Heart left ventricle (tissue), 16 donors: ENCODE measurements around the gene PDZD8. TPM values are rescaled to one million over a fixed set of nuclear protein-coding genes. Genes with fewer than 3 reads are reported as not detected.

ENCODE experiments used
- ATAC-seq, 4 donors: fragments of 200-7000 bp; cut with Tn5 transposase; one replicate each; pipeline ENCODE4 v1.9.1; 2020 to 2022; ENCODE audit warnings: moderate library complexity in 4 of 4, mild to moderate bottlenecking in 3 of 4, moderate number of reproducible peaks in 1 of 4
- DNase-seq, 5 donors: peaks; one replicate each; pipeline ENCODE4 v3.0.0-alpha.2; 2020
- H3K27ac ChIP-seq, 12 donors: fragments of 200-600 bp; sonication (generic) in 4 of 12; one replicate each; pipeline versions ENCODE4 v1.5.0 to v1.8.0; 2016 to 2022; ENCODE audit warnings: mild to moderate bottlenecking in 2 of 12
- H3K27me3 ChIP-seq, 9 donors: fragments of 200-600 bp; sonication (generic) in 2 of 9; one replicate each; pipeline versions ENCODE4 v1.5.1 to v1.8.0; 2016 to 2022; ENCODE audit warnings: mild to moderate bottlenecking in 3 of 9
- H3K36me3 ChIP-seq, 9 donors: fragments of 200-600 bp; sonication (generic) in 2 of 9; one replicate each; pipeline versions ENCODE4 v1.5.0 to v1.8.0; 2018 to 2022; ENCODE audit warnings: mild to moderate bottlenecking in 2 of 9
- H3K4me1 ChIP-seq, 12 donors: fragments of 200-600 bp; sonication (generic) in 4 of 12; one replicate each; pipeline versions ENCODE4 v1.5.0 to v1.8.0; 2016 to 2022; ENCODE audit warnings: mild to moderate bottlenecking in 3 of 12
- H3K4me3 ChIP-seq, 12 donors: fragments of 200-600 bp; sonication (generic) in 4 of 12; one replicate each; pipeline versions ENCODE4 v1.5.0 to v1.8.0; 2017 to 2022; ENCODE audit warnings: mild to moderate bottlenecking in 9 of 12, moderate library complexity in 4 of 12
- H3K9me3 ChIP-seq, 12 donors: fragments of 200-600 bp; sonication (generic) in 4 of 12; one replicate each; pipeline versions ENCODE4 v1.5.0 to v1.8.0; 2016 to 2022; ENCODE audit warnings: mild to moderate bottlenecking in 1 of 12
- POLR2A ChIP-seq, 2 donors: fragments of 450-650 bp; IDR thresholded peaks; one replicate each; pipeline ENCODE4 v1.6.1; 2017; ENCODE audit warnings: antibody characterized with exemption in 2 of 2, mild to moderate bottlenecking in 2 of 2, moderate library complexity in 2 of 2
- WGBS, 4 donors: extraction: QIAGEN DNeasy Blood & Tissue Kit in 2 of 4; methylation state at CpG; one replicate each; pipeline versions ENCODE4 v1.1.5 to v1.1.7; 2013 to 2018; 5-methylcytosine and 5-hydroxymethylcytosine counted together
- intact Hi-C, 10 donors: fragments of 100-400 bp; cut with DNase I; formaldehyde crosslinking; loops; one replicate each; pipeline versions ENCODE4 v1.11.1 to v1.14.2; 2022
- polyA plus RNA-seq, 2 donors: library from polyadenylated mRNA; stranded (reverse); fragments of 200-250 nt; gene quantifications; one replicate each; pipeline ENCODE4 v1.2.3, GENCODE V29; 2013
- total RNA-seq, 9 donors: library from RNA; depleted of rRNA in 2 of 9; stranded (reverse); fragments of >200 nt in 2 of 9; fragmentation: NEBNext Ultra II Directional in 3 of 9; extraction: Animal tissue kit (Norgen Biotek cat#: 25700) in 3 of 9; gene quantifications; one replicate each; pipeline versions ENCODE4 v1.1.0 to v1.2.4, GENCODE V29; 2016 to 2023
- TF ChIP-seq, protein P1 (sequence below), 12 donors: fragments of 200-600 bp; sonication (generic) in 4 of 12; IDR thresholded peaks; one replicate each; pipeline versions ENCODE4 v1.5.0 to v1.8.0; 2018 to 2022; ENCODE audit warnings: antibody characterized with exemption in 12 of 12, mild to moderate bottlenecking in 5 of 12
- donor health status: ischemic (EF 13 %, LVEDD 7.1; RV severe dilation, severe dysfunction).
- donor health status: healthy with polysubstance abuse.
- donor health status: DM: no; HTN: yes; CAD: no.
- donor health status: DM: no; HTN: no; CAD: no.
- donor health status: ischemic (EF 25% LVEDD 6.9; RV normal size, moderate dysfunction).
- donor health status: ischemic (EF 25% LVEDD 5.7; RV mildly dilated, moderate dysfunction).
- donor health status: healthy.
- donor health status: DM: yes; HTN: yes; CAD: no.
- donor health status: ischemic (EF 35%, LVEDD 5.7; RV mildly dilated, moderate dysfunction).
- donor health status: nonischemic (EF 11% LVEDD 7.7; RV severe dilation, severe dysfunction).
- donor health status: DM: yes; HTN: yes; CAD: no.
- donor health status: PGD.
- donor health status: ischemic (EF 29% LVEDD 5.4; RV normal size, mild dysfunction).
- donor health status: nonischemic (EF 23%, LVEDD 6.1; RV moderate dilation, normal function).

PDZD8 gene
- total and polyA plus RNA-seq, 11 donors = 2.0 to 37.2 (median 24.1) TPM

DNA sequence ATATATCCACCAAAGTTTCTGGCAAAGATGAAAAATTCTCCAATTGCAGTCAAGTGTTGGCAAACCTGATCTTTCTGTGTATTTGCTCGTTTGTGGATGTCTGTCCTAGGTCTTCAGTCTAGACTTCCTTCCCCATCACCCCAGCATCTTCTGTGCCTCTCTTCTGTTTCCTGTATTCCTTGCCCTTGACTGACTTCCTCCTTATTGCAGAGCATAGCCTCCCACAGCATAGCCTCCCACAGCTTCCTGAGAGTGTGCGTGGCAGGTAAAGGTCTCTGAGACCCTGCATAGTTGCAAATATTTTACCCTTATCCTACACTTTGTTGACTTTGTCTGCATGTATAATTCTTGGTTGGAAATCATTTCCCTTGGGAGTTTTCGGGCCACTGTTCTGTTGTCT is 116.0 kb downstream of the PDZD8 start:
- no peaks in the 10 kb centered on the region for H3K4me1 ChIP-seq
- no peaks in the 10 kb centered on the region for H3K9me3 ChIP-seq
- H3K27me3 ChIP-seq = peaks cover 0 to 62% (median 12%) of the 10 kb centered on the region in 9 donors
- DNase-seq (no peak), ATAC-seq (no peak)
- no peak overlapping the region for H3K27ac ChIP-seq
- intact Hi-C loops = no loop called here
- H3K36me3 ChIP-seq = no peaks in the 10 kb centered on the region
- no peak overlapping the region for H3K4me3 ChIP-seq
- no peak for TF ChIP-seq POLR2A (IDR thresholded peaks at IDR 0.05)
- TF ChIP-seq, protein P1, sequence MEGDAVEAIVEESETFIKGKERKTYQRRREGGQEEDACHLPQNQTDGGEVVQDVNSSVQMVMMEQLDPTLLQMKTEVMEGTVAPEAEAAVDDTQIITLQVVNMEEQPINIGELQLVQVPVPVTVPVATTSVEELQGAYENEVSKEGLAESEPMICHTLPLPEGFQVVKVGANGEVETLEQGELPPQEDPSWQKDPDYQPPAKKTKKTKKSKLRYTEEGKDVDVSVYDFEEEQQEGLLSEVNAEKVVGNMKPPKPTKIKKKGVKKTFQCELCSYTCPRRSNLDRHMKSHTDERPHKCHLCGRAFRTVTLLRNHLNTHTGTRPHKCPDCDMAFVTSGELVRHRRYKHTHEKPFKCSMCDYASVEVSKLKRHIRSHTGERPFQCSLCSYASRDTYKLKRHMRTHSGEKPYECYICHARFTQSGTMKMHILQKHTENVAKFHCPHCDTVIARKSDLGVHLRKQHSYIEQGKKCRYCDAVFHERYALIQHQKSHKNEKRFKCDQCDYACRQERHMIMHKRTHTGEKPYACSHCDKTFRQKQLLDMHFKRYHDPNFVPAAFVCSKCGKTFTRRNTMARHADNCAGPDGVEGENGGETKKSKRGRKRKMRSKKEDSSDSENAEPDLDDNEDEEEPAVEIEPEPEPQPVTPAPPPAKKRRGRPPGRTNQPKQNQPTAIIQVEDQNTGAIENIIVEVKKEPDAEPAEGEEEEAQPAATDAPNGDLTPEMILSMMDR (IDR thresholded peaks at IDR 0.05) = no peak
- 50 to 56% (median 54%) methylated on average over 3 of the region's 3 CpGs for WGBS, 4 donors

DNA sequence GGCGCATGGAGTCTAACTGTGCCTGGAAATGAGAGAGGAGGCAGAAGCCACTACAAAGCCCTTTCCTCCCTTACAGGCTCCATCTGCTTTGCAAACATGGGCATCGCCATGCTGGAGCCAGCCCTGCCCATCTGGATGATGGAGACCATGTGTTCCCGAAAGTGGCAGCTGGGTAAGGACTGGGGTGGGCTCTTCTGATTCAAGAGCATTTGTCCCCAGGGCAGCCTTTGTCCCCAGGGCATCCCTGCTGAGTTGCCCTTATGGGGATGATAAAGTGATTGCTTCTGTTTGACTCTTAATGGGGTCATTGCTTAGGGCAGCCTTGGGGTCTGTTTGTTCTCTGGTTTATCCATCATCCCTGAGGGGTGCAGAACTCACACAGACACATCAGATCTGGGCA is 117.5 kb downstream of the PDZD8 start:
- ATAC-seq = no peak
- 56 to 87% (median 81%) methylated on average over 3 of the region's 3 CpGs for WGBS, 4 donors
- no peaks in the 10 kb centered on the region for H3K36me3 ChIP-seq
- H3K9me3 ChIP-seq = no peaks in the 10 kb centered on the region
- no peak for TF ChIP-seq POLR2A (IDR thresholded peaks at IDR 0.05)
- TF ChIP-seq, protein P1 (IDR thresholded peaks at IDR 0.05) = no peak
- H3K27me3 ChIP-seq = peaks cover 0 to 47% (median 12%) of the 10 kb centered on the region in 9 donors
- DNase-seq = no peak
- no peak overlapping the region for H3K27ac ChIP-seq
- intact Hi-C loops = no loop called here
- H3K4me3 ChIP-seq = no peak overlapping the region
- H3K4me1 ChIP-seq = no peaks in the 10 kb centered on the region

DNA sequence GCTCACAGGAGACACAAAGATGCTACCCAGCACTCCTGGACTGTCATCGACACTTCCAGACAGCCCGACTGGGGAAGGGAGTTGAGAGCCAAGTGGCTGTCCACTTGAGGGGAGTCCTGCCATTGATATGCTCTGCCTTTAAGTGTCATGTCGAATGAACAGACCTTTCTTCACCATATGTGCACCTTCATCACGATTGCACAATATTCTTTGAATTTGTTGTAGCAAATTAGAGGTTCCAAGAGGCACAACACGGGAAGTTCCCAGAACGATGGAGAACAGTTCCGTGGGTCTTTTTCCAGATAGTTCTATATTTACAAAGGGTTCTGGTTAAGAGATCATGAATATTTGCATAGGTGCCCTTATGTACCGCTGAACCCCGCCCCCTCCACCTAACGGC is 118.3 kb downstream of the PDZD8 start:
- 69 to 79% (median 72%) methylated on average over 10 of the region's 10 CpGs for WGBS, 4 donors
- intact Hi-C loops = no loop called here
- DNase-seq (no peak), ATAC-seq (no peak)
- H3K36me3 ChIP-seq = no peaks in the 10 kb centered on the region
- no peak overlapping the region for H3K4me3 ChIP-seq
- H3K4me1 ChIP-seq = no peaks in the 10 kb centered on the region
- TF ChIP-seq, protein P1 (IDR thresholded peaks at IDR 0.05) = no peak
- TF ChIP-seq POLR2A (IDR thresholded peaks at IDR 0.05) = no peak
- H3K9me3 ChIP-seq = no peaks in the 10 kb centered on the region
- H3K27ac ChIP-seq = no peak overlapping the region
- peaks cover 0 to 48% (median 10%) of the 10 kb centered on the region in 9 donors for H3K27me3 ChIP-seq

DNA sequence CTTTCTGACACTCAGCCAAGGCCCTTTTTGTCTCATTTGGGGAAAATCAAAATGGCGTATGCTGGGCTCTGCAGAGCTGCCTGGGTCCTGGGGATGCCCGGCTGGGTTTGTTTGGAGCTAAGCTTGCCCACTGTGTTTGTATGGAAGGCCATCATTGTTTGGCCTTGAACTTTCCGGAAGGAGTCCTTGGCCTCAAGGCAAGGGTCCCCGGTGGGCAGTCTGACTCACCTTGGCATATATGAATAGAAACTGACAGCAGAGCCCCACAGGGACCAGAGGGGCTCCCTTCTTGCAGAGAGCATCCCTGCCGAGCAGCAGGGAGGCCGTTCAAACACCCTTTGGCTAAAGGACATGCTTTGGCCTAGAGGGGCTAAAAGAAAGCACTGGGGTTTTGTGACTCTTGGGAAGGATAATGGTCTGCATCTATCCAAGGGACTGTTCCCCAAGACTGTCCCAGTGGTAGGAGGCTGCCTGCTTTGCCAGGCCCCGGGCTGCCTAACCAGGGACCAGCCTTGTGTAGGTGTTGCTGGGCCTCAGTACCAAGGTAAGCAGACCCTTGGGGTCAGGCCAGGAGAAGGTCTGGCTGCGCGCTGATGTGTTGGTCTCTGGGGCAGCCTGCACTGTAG is 119.3 kb downstream of the PDZD8 start:
- Histone ChIP-seq H3K4me3 (no peak overlapping the region), H3K27ac (no peak overlapping the region), H3K27me3 (peaks cover 0 to 46% (median 12%) of the 10 kb centered on the region in 9 donors), H3K9me3 (no peaks in the 10 kb centered on the region), H3K36me3 (no peaks in the 10 kb centered on the region), H3K4me1 (no peaks in the 10 kb centered on the region)
- TF ChIP-seq, protein P1 (IDR thresholded peaks at IDR 0.05) = no peak
- no peak for TF ChIP-seq POLR2A (IDR thresholded peaks at IDR 0.05)
- WGBS, 4 donors = 90 to 96% (median 91%) methylated on average over 8 to 9 of the region's 9 CpGs
- ATAC-seq = peak in 1 of 4 donors; percentile 13
- intact Hi-C loops = no loop called here
- no peak for DNase-seq
